HCT116 (cell line): ENCODE measurements around the gene DNAJC6.

Experiments
- CEBPB ChIP-seq: IDR thresholded peaks from 2 replicates; pipeline ENCODE4 v1.6.1; 2012; ENCODE audit warnings: low read depth
- EGR1 ChIP-seq: IDR thresholded peaks from 2 replicates; pipeline ENCODE4 v1.6.1; 2012; ENCODE audit warnings: low read depth
- EZH2 ChIP-seq: fragments of 200-600 bp; sonication (generic); IDR thresholded peaks from 2 replicates; pipeline ENCODE4 v1.6.1; 2017; ENCODE audit warnings: antibody characterized with exemption, mixed run types
- EZH2phosphoT487 ChIP-seq: fragments of 200-600 bp; IDR thresholded peaks from 2 replicates; pipeline ENCODE4 v1.6.1; 2018; ENCODE audit warnings: antibody characterized with exemption, borderline replicate concordance
- MAX ChIP-seq: IDR thresholded peaks from 2 replicates; pipeline ENCODE4 v1.6.1; 2012
- POLR2A ChIP-seq: IDR thresholded peaks from 2 replicates; pipeline ENCODE4 v1.7.0; 2011; ENCODE audit warnings: borderline replicate concordance; ENCODE audit not compliant: insufficient read depth, insufficient read length; ENCODE audit errors: extremely low read depth
- YY1 ChIP-seq: IDR thresholded peaks from 2 replicates; pipeline ENCODE4 v1.6.1; 2011; ENCODE audit warnings: low read length, low read depth, moderate library complexity, mild to moderate bottlenecking; ENCODE audit not compliant: insufficient replicate concordance; ENCODE audit errors: extremely low read depth
- ZFX ChIP-seq: fragments of 450-650 bp; IDR thresholded peaks from 2 replicates; pipeline ENCODE4 v1.6.1; 2017
- ZNF274 ChIP-seq: fragments of 200-500 bp; sonication (Bioruptor generic); IDR thresholded peaks from 2 replicates; pipeline ENCODE4 v1.6.1; 2014; ENCODE audit warnings: mild to moderate bottlenecking, low read depth, low read length, inconsistent platforms
- TF ChIP-seq, protein P1 (sequence below), 3 experiments: fragments of 200-600 bp in 1 of 3; sonication (generic) in 1 of 3; IDR thresholded peaks in 2 of 3; conservative IDR thresholded peaks in 1 of 3; 2 replicates each; pipeline ENCODE4 v1.5.1; 2012 to 2017; ENCODE audit warnings: low read depth in 2 of 3, low read length in 2 of 3, antibody characterized with exemption in 1 of 3, borderline replicate concordance in 1 of 3, control low read depth in 1 of 3, mild to moderate bottlenecking in 1 of 3, mixed read lengths in 1 of 3, mixed run types in 1 of 3, moderate library complexity in 1 of 3; ENCODE audit not compliant: insufficient read depth in 1 of 3

- TF ChIP-seq, protein P1, sequence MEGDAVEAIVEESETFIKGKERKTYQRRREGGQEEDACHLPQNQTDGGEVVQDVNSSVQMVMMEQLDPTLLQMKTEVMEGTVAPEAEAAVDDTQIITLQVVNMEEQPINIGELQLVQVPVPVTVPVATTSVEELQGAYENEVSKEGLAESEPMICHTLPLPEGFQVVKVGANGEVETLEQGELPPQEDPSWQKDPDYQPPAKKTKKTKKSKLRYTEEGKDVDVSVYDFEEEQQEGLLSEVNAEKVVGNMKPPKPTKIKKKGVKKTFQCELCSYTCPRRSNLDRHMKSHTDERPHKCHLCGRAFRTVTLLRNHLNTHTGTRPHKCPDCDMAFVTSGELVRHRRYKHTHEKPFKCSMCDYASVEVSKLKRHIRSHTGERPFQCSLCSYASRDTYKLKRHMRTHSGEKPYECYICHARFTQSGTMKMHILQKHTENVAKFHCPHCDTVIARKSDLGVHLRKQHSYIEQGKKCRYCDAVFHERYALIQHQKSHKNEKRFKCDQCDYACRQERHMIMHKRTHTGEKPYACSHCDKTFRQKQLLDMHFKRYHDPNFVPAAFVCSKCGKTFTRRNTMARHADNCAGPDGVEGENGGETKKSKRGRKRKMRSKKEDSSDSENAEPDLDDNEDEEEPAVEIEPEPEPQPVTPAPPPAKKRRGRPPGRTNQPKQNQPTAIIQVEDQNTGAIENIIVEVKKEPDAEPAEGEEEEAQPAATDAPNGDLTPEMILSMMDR (IDR thresholded peaks at IDR 0.05 in 2 of 3, conservative IDR thresholded peaks at IDR 0.05 in 1 of 3; ENCODE audit: borderline replicate concordance in 1 of 3, insufficient read depth in 1 of 3, low read depth in 2 of 3, low read length in 2 of 3) = no peak
- TF ChIP-seq ZNF274 (no peak), CEBPB (no peak), EZH2 (no peak), MAX (no peak), EZH2phosphoT487 (no peak), EGR1 (no peak), ZFX (no peak), POLR2A (no peak), YY1 (no peak)
These were observed 68.3 kb downstream of the DNAJC6 start for GRCh38 chr1:65377496-65378246.
